Daoy (cell line): ENCODE data around the gene KASH5. TPM values are rescaled to one million over a fixed set of nuclear protein-coding genes. Genes with fewer than 3 reads are reported as not detected.

Experiments used
- DNase-seq: peaks from one replicate; pipeline ENCODE4 v3.0.0-alpha.2; 2015; ENCODE audit warnings: low read depth
- total RNA-seq: library from RNA; depleted of rRNA; stranded (reverse); fragments of >200 nt; shearing (Covaris generic); gene quantifications from 2 replicates; pipeline ENCODE4 v1.2.3, GENCODE V29; 2014

The KASH5 gene
- total RNA-seq, 1 experiment from 2014 or later: not detected

GRCh38 chr19:49421039-49421877 lies 33.2 kb downstream of the KASH5 start:
- DNase-seq: peak; percentile 91

DNA sequence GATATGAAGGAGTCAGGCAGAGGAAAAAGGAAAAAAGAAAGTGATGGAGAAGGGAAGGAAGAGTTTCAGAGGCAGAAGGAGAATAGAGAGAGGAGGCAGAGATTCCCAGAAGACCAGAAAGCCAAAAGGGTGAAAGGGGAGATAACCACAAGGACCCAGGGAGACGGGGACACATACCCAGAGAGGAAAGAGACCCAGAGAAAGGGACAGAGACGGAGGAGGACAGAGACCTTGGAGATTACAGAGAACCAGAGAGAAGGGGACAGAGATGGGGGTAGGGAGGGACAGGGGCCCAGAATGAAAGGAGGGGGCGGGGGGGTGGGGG lies 33.8 kb downstream of the KASH5 start:
- DNase-seq: no peak

GRCh38 chr19:49422407-49423070 lies 34.5 kb downstream of the KASH5 start:
- DNase-seq: peak; percentile 88

DNA sequence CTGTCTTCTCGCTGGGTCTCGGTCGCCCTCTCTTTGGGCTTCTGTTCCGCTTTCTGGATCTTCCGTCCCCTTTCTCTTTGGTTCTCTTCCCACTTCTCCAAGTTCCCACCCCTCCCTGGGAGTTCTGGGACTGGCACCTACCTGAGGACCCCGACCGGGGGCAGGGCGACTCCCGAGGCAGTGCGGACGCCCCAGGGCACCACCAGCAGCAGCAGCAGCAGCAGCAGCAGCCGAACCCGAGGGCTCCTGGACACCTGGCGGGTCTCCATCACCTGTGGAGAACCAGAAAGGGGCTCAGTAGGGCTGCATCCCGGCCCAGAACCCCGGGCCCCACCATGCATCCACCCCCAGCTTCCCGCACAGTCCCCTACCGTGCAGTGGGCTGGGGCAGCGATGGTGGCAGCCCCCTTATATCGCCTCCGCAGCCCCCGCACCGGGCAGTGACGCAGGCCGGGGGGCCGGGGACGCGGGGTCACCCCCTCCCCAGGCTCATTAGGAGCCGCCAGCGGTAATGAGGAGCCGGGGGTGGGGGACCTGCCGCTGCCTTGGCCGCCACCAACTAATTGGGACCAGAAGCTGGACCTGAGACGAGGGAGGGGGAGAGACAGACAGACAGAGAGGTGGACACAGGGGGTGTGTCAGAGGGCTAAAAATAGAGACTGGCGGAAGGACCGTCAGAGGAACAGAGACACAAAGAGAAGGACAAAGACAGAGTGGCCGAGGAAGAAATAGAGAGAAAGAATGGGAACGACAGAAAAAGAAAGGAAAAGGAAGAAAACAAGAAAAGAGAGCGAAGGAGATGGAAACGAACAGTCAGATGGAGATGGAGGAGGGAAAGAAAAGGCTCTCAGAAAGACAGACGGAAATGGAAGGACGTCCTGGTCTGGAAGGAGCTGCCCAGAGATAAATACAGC lies 35.3 kb downstream of the KASH5 start, which contains the start of gene PTH2:
TSS of gene PTH2 (minus strand) at position 371 of the 914 bp plus-strand sequence. CDS start at position 269, 102 bp downstream.
- DNase-seq: no peak

GRCh38 chr19:49423985-49424303 lies 35.9 kb downstream of the KASH5 start:
- no peak for DNase-seq

DNA sequence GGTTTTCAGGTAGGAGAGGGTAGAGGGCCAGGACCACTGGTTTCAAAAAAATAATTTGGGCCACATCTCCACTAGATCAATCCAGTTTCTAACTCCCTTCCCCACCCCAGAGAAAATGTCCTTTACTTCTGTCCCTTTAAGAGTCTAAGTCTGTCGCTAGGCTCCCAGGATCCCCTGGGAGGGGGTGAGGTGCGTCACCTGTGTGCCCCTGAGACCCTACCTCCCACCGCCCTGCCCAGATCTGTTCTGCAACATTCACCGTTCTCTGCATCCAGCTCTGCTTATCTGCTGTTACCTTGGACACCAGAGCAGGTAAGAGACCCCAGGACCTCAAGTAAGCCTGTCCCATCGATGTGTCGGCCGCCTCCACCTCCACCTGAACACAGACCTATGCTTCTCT lies 37.1 kb downstream of the KASH5 start, which contains the start of gene GFY:
TSS of gene GFY (plus strand) at position 211 of the 400 bp plus-strand sequence. CDS start 1,043 bp downstream, outside the sequence.
- DNase-seq: no peak

DNA sequence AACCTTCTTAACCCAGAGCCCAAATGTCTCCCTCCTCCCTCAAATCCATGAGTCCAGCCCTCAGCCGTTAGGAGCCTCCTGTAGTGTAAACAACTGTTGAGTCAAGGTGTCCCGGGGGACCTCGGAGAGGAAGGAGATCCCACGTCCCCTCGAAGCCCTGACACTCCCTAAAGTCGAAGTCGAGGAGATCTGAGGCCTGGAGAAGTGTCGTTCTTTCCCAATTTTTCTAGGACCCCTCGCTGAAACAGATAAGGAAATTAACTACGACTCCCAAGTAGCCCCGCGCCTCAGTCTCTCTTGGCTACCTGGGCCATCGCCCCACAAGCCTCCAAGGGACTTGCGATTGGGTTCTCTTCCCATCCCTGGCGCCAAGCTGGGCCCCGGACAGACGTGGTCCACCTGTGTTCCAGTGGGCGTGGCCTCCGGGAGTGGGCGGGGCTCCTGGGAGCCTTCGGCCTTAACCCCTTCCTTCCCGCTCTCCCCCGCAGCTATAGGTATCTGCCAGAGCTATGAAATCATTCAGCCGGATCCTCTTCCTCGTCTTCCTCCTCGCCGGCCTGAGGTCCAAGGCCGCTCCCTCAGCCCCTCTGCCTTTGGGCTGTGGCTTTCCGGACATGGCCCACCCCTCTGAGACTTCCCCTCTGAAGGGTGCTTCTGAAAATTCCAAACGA lies 38.0 kb downstream of the KASH5 start:
- peak; percentile 50 for DNase-seq

- DNase-seq: no peak
These were observed 39.3 kb downstream of the KASH5 start for GRCh38 chr19:49427339-49427738.

GRCh38 chr19:49427855-49428546 lies 40.0 kb downstream of the KASH5 start:
- DNase-seq: peak; percentile 58

DNA sequence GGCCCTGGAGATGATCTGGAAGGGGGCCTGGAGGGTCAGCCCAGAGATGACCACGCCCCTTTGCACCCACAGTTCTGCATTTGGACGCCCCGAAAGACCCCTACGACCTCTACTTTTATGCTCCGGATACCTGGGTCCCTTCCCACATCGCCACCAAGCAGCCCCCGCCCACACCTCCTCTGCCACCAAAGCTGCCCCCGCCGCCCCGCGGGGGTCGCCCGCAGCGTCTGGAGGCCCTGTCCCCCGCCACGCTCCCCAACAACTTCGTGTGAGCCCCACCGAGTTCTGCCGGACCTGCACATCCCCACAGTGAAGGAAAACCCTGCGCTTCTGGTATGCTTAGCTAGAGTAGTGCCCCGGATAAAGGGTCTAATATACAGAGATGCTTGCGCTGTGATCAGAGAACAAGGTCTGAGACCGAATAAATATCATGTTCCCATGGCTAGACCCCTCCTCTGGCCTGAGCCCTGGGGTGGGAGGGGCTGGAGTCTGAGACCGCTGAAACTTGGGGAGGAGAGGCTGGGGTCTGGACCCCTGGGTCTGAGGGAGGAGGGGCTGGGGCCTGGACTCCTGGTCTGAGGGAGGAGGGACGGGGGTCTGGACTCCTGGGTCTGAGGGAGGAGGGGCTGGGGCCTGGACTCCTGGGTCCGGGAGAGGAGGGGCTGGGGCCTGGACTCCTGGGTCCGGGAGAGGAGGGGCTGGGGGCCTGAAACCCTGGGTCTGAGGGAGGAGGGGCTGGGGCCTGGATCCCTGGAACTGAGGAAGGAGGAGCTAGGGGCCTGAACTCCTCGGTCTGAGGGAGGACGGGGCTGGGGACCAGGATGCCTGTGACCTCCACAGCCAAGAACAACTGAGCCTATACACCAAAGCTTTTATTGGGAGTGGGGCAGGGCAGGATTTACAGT lies 40.8 kb downstream of the KASH5 start:
- DNase-seq: no peak

GRCh38 chr19:49430172-49430677 lies 42.2 kb downstream of the KASH5 start:
- no peak for DNase-seq

- DNase-seq: peak; percentile 54
These were observed 42.8 kb downstream of the KASH5 start for GRCh38 chr19:49430678-49431329.

GRCh38 chr19:49431330-49431749 lies 43.3 kb downstream of the KASH5 start:
- no peak for DNase-seq

- no peak for DNase-seq
These were observed 44.4 kb downstream of the KASH5 start for GRCh38 chr19:49432141-49433073.

GRCh38 chr19:49433240-49433901 lies 45.3 kb downstream of the KASH5 start:
- no peak for DNase-seq

DNA sequence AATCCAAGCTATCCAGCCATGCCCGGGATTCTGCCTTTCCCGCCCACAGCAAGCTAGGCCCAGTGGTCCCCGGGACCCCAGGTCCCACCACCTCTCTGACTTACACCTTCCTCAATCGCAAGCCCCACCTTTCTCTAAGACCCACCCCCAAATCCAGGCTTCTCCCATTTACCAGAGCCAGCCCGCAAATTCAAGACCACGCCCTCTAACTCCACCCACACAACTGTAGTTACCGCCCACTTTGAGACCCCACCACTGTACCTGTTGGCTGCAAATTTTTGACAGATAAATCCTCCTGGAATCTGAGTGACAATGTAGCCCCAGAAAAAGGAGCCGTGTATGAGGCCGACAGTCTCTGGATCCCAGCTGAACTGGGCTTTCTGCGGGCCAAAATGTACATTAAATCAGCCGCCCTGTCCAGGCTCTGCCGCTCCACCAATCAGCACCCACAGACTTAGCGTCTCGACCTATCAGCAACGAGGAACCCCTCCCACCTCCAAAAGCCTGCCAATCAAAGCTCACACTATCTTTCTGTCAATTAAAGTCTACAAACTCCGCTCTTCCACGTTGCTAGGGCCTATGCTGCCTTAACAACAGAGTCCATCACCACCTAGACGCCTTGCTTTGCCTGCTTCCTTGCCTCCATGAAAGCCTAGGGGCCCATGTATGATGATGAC lies 47.0 kb downstream of the KASH5 start:
- DNase-seq: no peak

- no peak for DNase-seq
These were observed 47.6 kb downstream of the KASH5 start for GRCh38 chr19:49435670-49436069.
